Mucosa of rectum (tissue), 2 donors: Measurements from ENCODE around the gene FAM216B.

Experiments
- H3K27ac ChIP-seq, 2 donors: one replicate each; pipeline ENCODE4 v1.7.0; 2013; ENCODE audit warnings: inconsistent platforms in 2 of 2, low read depth in 2 of 2, low read length in 2 of 2
- H3K27me3 ChIP-seq, 2 donors: one replicate each; pipeline ENCODE4 v1.7.0; 2013; ENCODE audit warnings: low read length in 2 of 2; ENCODE audit not compliant: control insufficient read depth in 2 of 2, insufficient read depth in 2 of 2
- H3K36me3 ChIP-seq, 2 donors: one replicate each; pipeline ENCODE4 v1.7.0; 2013; ENCODE audit warnings: low read length in 2 of 2; ENCODE audit not compliant: control insufficient read depth in 2 of 2, insufficient read depth in 2 of 2
- H3K4me1 ChIP-seq, 2 donors: one replicate each; pipeline ENCODE4 v1.7.0; 2013; ENCODE audit warnings: low read length in 2 of 2, mild to moderate bottlenecking in 1 of 2; ENCODE audit not compliant: control insufficient read depth in 2 of 2, insufficient read depth in 2 of 2
- H3K4me3 ChIP-seq, 2 donors: one replicate each; pipeline ENCODE4 v1.7.0; 2013; ENCODE audit warnings: low read length in 2 of 2
- H3K9ac ChIP-seq, 2 donors: one replicate each; pipeline ENCODE4 v1.7.0; 2013; ENCODE audit warnings: low read length in 2 of 2, low read depth in 1 of 2, mild to moderate bottlenecking in 1 of 2
- H3K9me3 ChIP-seq, 2 donors: one replicate each; pipeline ENCODE4 v1.7.0; 2013; ENCODE audit warnings: low read length in 2 of 2; ENCODE audit not compliant: control insufficient read depth in 2 of 2
- donor health status: healthy.
- donor health status: Normal muscosa, but diverticular disease.

FAM216B gene

DNA sequence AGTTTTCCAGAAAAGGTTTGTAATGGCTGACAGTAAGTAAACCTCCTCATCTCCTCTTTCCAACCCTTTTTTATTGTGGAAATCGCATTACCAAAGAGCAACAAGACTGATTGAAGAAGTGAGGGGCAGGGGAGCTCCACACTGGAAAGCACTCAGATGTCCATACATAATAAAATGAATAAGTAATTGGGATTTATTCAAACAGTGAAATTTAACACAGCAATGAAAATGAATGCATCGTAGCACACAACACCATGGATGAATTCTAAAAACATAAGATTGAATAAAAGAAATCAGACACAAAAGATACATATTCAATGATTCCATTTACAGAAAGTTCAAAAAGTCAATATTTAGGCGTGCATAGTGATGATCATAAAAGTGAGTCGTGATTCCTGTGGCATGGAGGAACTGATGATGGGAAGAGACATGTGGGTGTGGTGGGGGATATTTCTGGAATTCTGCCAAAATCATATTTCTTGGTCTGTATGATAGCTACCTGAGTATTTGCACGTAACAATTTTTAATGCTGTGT lies 18.8 kb downstream of the FAM216B start:
- no peaks in the 10 kb centered on the region for H3K4me1 ChIP-seq

GRCh38 chr13:42803563-42804204 lies 22.3 kb downstream of the FAM216B start:
- Histone ChIP-seq H3K4me3 (no peak overlapping the region), H3K36me3 (no peaks in the 10 kb centered on the region), H3K27ac (no peak overlapping the region), H3K9ac (no peak overlapping the region), H3K9me3 (no peaks in the 10 kb centered on the region), H3K4me1 (no peaks in the 10 kb centered on the region), H3K27me3 (no peaks in the 10 kb centered on the region)

More for the DNA sequence above, 18.8 kb downstream of the FAM216B start:
- no peak overlapping the region for H3K27ac ChIP-seq
- H3K4me3 ChIP-seq = no peak overlapping the region
- H3K9ac ChIP-seq = no peak overlapping the region
- no peaks in the 10 kb centered on the region for H3K36me3 ChIP-seq
- H3K27me3 ChIP-seq = no peaks in the 10 kb centered on the region
- H3K9me3 ChIP-seq = no peaks in the 10 kb centered on the region

GRCh38 chr13:42804244-42804874 lies 23.0 kb downstream of the FAM216B start:
- Histone ChIP-seq H3K27me3 (no peaks in the 10 kb centered on the region), H3K36me3 (no peaks in the 10 kb centered on the region), H3K9ac (no peak overlapping the region), H3K4me1 (no peaks in the 10 kb centered on the region), H3K4me3 (no peak overlapping the region), H3K9me3 (no peaks in the 10 kb centered on the region), H3K27ac (no peak overlapping the region)

DNA sequence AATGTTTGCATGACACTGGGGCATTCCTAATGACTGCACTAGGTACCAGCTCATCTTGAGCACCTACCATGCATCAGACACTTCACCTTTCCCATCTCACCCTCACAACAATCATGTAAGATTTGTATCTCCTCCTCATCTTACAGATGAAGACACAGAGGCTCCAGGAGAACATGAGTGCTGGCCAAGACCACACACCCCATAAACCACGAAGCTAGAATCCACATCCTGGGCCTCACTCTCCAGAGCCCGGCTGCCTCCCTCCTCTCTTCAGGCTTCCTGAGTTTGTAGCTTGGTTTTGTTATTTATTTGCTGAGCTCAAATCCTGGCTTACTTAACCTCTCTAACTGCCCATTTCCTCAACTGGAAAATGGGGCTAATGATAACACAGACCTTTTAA lies 25.9 kb downstream of the FAM216B start:
- Histone ChIP-seq H3K27me3 (peaks cover 0 to 3% of the 10 kb centered on the region in 2 donors), H3K27ac (no peak overlapping the region), H3K4me3 (no peak overlapping the region), H3K36me3 (no peaks in the 10 kb centered on the region), H3K9ac (no peak overlapping the region), H3K9me3 (no peaks in the 10 kb centered on the region), H3K4me1 (no peaks in the 10 kb centered on the region)

DNA sequence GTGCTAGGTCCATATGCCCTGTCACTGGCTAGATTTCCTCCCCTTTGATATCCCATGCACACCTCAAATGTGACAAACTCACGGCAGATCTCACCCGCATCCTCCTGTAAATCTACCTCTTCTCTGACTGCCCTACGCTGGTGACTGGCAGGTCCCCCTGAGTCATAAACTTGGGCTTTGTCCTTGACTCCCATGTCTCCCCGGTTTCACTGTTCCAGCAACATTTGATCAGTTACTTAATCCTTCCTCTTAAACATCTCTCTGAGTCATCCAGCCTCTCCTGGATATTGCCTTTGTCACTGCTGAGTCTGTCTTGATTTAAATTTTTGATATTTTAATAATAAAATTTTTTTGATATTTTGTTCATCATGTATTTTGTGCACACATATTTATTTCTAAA lies 26.5 kb downstream of the FAM216B start:
- peaks cover 0 to 3% of the 10 kb centered on the region in 2 donors for H3K27me3 ChIP-seq
- H3K4me1 ChIP-seq = no peaks in the 10 kb centered on the region
- H3K36me3 ChIP-seq = no peaks in the 10 kb centered on the region
- H3K9me3 ChIP-seq = no peaks in the 10 kb centered on the region
- H3K27ac ChIP-seq = no peak overlapping the region
- no peak overlapping the region for H3K9ac ChIP-seq
- H3K4me3 ChIP-seq = no peak overlapping the region

DNA sequence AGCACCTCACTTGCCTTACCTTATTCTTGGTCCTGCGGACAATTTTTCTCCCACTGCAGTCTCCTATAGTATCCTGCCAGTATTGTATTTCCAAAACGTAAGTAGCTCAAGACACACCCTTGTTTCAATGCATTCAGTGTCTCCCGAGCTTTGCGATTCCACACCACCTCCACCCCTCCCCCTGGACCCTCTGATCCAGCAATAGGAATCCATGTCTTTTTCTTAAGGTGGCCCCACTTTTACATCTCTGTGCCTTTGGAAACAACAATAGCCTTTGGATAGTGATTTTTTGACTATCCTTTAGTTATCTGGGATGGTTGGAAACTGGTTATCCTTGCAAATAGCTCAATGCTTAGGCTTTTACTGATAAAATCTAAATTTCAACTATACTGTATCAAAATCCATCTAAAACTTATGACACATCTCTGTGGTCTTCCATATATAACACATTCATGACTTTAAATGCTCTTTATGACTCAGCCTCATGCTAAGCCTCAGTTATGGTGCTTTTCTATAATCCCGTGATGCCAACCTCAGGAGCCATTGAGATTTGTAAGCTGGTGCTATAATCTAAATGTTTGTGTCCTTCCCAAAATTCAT lies 27.1 kb downstream of the FAM216B start:
- Histone ChIP-seq H3K27me3 (peaks cover 0 to 3% of the 10 kb centered on the region in 2 donors), H3K9ac (no peak overlapping the region), H3K36me3 (no peaks in the 10 kb centered on the region), H3K4me1 (no peaks in the 10 kb centered on the region), H3K4me3 (no peak overlapping the region), H3K9me3 (no peaks in the 10 kb centered on the region), H3K27ac (no peak overlapping the region)

GRCh38 chr13:42812316-42812715 lies 30.9 kb downstream of the FAM216B start:
- Histone ChIP-seq H3K27me3 (peaks cover 0 to 3% of the 10 kb centered on the region in 2 donors), H3K36me3 (no peaks in the 10 kb centered on the region), H3K4me1 (no peaks in the 10 kb centered on the region)

DNA sequence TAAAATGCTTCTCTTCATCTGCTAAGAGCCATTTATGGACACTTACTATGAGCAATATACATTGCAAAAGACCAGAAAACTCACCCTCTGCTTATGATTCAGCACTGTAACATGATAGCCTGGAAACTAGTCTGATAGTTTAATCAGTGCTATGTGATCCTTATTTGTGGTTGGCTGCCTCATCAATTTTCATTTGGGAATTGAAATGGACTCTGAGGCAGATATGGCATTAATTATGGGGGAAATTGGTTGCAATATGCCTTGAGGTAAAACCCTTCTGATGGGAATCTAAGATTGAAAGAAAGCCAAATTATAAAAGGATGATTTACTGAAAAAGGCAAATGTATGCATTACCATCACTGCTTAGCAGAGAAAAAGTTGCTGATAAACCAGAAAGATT lies 33.5 kb downstream of the FAM216B start:
- no peak overlapping the region for H3K27ac ChIP-seq
- H3K9me3 ChIP-seq = no peaks in the 10 kb centered on the region
- H3K36me3 ChIP-seq = no peaks in the 10 kb centered on the region
- H3K4me3 ChIP-seq = no peak overlapping the region
- peaks cover 0 to 3% of the 10 kb centered on the region in 2 donors for H3K27me3 ChIP-seq
- H3K4me1 ChIP-seq = no peaks in the 10 kb centered on the region
- H3K9ac ChIP-seq = no peak overlapping the region

More at GRCh38 chr13:42812316-42812715, 30.9 kb downstream of the FAM216B start:
- no peak overlapping the region for H3K9ac ChIP-seq
- H3K27ac ChIP-seq = no peak overlapping the region
- no peaks in the 10 kb centered on the region for H3K9me3 ChIP-seq
- no peak overlapping the region for H3K4me3 ChIP-seq

GRCh38 chr13:42815681-42816080 lies 34.3 kb downstream of the FAM216B start:
- H3K4me1 ChIP-seq = no peaks in the 10 kb centered on the region
- no peak overlapping the region for H3K9ac ChIP-seq
- H3K4me3 ChIP-seq = no peak overlapping the region
- no peaks in the 10 kb centered on the region for H3K9me3 ChIP-seq
- H3K36me3 ChIP-seq = no peaks in the 10 kb centered on the region
- H3K27me3 ChIP-seq = peaks cover 0 to 3% of the 10 kb centered on the region in 2 donors
- no peak overlapping the region for H3K27ac ChIP-seq

DNA sequence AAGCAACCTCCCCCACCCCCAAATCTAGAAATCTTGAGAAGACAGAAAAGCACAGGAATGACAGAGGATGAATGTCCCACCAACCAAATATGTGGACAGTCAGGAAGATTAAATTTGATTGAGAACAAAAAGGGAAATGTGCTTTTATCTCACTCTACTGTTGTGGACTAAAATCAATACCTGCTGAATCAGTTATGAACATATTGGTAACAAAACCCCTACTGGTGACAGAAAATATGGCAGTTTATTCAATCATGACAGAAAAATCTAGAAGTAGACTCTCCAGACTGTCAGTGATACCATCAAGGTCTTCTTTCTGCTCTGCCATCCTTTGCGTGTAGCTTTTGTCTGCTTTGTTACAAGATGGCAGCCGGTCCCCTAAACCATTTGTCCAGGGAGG lies 35.2 kb downstream of the FAM216B start:
- Histone ChIP-seq H3K27me3 (no peaks in the 10 kb centered on the region), H3K36me3 (no peaks in the 10 kb centered on the region), H3K27ac (no peak overlapping the region), H3K9me3 (no peaks in the 10 kb centered on the region), H3K4me1 (no peaks in the 10 kb centered on the region), H3K4me3 (no peak overlapping the region), H3K9ac (no peak overlapping the region)
